Stimulated activated CD4-positive, alpha-beta T cell treated with anti-CD3 and anti-CD28 coated beads, Interleukin-4, amount 100 ng/mL, for 1 hour (primary cell): ENCODE results near the gene JAK1.

Source experiments
- DNase-seq: peaks from one replicate; pipeline ENCODE4 v3.0.0-alpha.2; 2020

The JAK1 gene

DNA sequence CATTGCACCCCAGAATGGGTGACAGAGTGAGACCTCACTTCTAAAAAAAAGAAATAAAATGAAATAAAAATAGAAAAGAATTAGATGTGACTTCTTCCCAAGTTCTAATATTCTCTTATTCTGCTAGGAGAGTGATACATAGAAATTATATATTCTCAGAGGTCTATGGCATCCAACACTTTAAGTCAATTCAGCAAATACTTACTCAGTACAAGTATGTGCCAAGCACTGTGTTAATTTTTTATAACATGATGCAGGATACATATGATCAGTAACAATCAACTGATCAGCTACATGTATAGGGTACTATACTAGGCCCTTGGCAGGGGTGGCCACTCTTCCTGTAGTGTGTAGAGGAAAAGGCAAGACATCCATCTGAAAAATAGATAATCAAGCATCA is 13.0 kb upstream of the JAK1 start:
- no peak for DNase-seq

DNA sequence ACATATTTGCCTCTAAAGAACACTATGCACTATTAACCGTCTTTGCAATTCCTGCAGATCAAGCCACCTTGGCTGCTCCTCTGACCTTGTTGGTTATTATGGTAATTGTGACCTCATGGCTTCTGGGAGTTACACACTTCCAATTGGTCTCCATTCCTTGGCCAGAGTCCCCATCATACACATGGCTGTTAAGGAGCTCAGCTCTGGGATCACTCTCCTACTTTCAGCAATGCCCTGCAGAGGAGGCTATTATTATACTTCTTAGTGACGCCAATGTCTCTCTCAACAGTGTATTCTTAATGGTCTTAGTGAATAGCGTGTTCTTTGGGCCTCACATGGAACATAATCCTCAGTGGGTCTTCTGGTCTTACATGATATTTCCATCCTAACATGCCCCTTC is 10.0 kb upstream of the JAK1 start:
- no peak for DNase-seq

DNA sequence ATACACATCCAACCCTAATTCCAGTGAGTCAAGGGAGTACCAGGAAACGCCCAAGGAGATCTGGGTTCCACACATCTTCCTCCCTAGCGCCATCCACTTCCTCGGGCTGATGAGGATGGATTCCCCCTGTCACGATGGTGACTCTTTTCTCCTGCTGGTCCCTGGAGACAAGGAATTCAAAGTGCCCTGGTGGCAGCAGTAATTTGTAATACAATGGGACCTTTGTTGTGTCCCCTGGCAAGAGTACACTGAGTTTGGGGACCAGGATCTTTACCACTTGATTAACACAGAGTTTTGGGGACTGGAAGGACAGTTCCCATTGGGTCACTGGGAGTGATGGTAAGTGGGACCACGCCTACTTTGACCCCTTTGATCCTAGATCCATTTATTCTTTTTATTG is 9.4 kb upstream of the JAK1 start:
- DNase-seq, result no peak

DNA sequence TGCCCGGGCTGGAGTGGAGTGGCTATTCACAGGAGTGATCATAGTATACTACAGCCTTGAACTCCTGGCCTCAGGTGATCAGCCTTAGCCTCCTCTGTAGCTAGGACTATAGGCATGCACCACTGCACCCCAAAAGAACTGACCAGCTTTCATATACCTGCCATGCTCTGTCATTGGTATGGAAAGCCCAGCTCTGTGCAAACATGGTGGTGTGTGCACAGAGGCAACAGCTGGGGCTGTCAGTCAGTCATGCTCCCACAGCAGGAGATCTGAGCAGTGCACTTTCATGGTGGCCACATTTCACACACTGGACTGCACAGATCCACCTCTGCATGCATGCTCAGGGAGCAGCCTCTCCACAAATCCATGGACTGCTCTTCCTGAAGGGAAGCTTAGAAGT is 8.8 kb upstream of the JAK1 start:
- DNase-seq, result no peak

DNA sequence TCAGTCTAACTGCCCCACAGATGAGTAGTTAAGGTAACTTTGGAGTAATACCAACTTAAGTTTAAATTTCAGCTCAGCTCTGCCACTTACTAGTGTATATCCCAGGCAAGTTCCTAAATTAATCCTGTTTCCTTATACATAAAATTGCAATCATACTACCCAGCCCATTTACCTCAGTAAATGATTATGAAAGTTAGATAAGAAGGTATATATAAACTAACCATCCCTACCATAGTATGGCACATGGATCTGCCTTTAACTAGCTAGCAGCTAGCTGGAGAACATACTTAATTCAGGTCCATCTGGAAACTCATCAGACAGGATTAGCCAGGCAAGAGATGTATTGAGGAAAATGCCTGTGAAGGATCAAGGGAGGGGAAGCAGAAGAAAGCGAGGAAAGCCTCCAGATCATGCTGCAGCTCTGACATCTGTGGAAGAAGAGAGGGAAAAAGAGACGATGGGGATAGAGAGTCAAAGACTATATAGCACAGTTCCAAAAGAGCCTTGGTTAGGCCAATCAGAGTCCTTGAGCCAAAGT is 8.0 kb upstream of the JAK1 start:
- no peak for DNase-seq

DNA sequence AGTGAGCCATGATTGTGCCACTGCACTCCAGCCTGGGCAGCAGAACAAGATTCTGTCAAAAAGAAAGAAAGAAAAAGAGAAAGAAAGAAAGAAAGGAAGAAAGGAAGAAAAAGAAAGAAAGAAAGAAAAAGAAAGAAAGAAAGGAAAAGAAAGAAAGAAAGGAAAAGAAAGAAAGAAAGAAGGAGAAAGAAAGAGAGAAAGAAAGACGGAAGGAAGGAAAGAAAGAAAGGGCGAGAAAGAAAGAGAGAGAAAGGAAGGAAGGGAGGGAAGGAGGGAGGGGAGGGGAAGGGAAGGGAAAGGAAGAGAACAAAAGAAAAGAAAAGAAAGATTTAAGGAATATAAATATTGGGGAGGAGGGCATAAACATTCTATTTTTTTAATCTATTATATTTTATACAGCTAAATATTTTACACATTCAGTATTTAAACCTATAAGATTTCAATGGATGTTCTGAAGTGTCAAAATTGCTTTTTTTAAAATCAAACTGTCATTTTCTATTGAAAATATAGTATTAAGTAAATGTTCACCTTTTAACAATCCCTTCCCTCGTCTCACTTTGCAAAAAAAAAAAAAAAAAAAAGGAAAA is 6.8 kb upstream of the JAK1 start:
- DNase-seq, result no peak

DNA sequence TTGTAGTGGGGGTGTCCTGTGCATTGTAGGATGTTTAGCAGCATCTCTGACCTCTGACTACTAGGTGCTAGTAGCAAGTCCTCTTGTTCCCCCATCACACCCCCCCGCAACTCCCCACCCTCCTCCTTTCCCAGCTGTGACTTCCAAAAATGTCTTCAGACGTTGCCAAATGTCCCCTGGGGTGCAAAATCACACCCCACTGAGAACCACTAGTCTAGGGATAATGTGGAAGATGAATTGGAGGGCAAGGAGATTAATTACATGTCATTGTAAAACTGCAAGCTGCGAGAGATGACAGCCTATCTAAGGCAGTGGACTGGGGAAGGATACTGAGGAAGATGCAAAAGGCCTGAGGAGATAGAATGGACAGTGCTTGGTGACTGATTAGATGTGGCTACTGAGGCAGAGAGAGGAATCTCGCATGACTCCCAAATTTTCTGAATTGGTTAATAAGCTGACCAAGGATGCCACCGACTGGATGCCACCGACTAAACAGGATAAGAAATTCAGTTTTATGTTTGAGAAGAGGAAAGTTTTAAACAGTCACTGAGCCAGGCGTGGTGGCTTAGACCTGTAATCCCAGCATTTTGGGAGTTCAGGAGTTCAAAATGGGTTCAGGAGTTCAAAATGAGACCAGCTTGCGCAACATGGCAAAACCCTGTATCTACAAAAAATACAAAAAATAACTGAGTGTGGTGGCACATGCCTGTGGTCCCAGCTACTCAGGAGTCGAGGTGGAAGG is 3.1 kb upstream of the JAK1 start:
- no peak for DNase-seq

DNA sequence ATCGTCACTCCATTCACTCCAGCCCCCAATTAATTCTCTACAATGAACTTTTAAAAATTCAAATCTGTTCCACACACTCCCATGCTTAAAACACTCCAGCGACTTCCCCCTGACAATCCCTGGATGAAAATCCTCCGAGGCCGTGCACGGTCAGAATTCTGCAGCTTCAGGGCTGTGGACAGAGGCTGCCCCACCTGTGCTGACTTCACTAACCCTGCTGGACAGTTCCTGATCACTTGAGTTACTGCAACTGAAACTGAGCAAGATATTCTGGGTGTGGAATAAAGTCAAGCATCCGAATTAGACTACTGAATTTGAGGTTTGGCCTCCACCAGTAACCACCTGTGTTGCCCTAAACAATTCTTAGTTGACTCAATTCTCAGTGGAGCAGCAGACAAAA is 1.0 kb upstream of the JAK1 start:
- no peak for DNase-seq

DNA sequence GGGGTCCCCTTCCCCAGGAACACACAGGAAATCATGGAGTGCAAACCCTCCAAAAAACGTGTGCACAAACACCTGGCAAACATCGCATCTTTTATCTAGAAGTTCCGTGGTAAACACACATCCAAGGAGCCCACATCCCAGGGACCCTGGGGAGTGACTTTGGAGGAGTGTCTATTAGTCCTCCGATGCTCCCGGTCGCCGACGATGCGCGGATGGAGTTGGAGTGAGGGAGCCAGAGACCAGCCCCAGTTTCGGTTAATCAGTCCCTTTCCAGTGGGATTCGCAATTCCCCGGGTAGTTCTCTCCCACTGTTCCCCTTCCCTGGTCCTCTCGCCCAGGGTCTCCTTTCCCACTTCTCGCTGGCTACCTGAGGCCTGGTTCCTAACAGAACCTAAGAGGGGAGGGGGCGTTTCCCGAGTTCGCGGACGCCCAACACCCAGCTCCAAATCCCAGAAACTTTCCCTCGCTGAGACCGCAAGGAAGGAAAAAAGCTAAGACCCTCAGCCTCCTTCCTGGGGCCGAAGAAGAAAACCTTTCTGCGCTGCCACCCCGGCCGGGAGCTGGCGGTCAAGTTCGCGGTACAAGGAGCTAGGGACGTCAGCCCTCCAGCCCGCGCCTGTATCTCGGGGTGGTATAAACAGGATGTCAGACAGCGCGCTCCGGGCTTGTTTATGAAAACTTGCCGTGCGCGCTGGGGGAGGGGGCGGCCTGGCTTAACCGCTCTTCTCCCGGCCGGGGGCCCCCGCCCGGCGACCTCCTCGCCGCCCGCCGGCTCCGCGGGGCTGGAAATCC is 787 bp downstream of the JAK1 start:
- peak; percentile 70 for DNase-seq

DNA sequence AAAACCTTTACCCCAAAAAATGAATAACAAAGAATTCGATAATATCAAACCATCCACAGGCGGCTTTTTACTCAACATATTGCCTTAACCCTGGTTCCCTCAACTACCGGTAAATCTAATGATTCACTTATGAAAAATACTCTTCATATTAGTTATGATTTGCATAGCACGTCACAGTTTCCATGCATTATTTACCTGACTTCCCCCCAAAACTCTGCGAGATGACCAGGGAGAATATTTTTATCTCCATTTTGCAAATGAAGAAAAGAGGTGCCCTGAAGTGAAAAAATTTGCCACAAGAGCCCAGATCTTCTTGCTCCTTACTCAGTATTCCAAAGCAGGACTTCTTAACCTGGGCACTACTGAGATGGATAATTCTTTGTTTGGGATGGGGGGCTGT is 2.9 kb downstream of the JAK1 start:
- no peak for DNase-seq

DNA sequence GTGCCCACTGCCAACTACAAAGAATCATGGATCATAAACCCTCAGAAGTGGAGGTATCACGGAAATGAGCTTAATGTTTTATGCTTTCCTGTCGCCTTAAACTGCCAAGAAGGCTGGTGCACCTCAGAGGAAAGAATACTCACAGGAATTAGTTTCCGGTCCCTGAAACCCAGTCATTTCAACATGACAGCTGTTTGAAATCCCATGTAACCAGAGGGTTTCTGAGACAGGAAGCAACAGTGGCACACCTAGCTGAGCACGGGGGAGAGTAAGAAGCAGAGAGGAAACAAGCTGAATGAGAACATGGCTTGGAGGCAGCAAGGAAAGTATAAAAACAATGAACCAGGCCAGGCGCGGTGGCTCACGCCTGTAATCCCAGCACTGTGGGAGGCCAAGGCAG is 3.9 kb downstream of the JAK1 start:
- DNase-seq, result peak; percentile 8

DNA sequence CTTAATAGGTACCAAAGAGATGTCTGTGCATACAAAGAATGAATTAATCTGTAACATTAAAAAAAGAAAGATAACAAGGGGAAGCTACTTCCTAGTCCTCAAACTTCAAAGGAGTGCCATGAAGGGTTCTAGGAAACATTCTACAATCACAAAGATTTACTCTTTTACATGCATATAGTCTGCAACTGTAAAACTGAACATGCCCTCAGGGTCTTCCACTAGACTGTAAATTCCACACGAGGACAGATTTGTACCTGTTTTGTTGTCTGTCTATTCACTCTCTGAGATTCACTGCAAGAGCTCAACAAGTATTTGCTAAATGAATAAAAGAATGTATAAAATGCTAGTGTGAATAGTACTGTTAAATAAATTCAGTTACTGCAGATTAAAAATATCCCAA is 4.4 kb downstream of the JAK1 start:
- no peak for DNase-seq

DNA sequence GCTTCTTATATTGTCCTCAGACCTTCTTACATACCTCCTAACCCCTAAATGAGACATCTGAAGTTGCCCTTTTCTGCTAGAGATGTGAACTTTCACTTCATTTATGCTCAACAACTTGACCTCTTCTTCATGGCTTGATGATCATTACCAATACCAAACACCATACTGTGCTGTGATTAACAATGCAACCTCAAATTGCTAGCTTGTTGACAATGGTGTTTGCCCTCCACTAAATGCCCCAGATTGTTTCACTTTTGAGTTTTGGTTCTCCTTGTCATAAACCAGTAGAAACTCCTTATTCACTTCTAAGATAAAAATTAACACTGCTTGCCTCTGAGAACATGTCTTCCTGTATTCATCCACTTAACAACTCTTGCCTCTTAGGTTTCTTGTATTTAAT is 5.6 kb downstream of the JAK1 start:
- no peak for DNase-seq

DNA sequence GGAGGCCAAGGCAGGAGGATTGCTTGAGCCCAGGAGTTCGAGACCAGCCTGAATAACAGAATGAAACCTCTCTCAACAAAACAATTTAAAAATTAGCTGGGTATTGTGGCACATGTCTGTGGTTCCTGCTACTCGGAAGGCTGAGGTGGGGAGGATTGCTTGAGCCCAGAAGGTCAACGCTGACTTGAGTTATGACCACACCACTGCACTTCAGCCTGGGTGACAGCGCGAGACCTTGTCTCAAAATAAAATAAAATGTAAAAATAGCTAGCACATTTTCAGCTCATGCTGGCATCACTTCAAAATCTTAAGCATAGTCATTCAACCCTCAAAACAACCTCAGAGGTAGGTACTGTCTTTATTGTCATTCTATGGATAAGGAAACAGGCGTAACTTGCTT is 6.4 kb downstream of the JAK1 start:
- DNase-seq, result no peak

DNA sequence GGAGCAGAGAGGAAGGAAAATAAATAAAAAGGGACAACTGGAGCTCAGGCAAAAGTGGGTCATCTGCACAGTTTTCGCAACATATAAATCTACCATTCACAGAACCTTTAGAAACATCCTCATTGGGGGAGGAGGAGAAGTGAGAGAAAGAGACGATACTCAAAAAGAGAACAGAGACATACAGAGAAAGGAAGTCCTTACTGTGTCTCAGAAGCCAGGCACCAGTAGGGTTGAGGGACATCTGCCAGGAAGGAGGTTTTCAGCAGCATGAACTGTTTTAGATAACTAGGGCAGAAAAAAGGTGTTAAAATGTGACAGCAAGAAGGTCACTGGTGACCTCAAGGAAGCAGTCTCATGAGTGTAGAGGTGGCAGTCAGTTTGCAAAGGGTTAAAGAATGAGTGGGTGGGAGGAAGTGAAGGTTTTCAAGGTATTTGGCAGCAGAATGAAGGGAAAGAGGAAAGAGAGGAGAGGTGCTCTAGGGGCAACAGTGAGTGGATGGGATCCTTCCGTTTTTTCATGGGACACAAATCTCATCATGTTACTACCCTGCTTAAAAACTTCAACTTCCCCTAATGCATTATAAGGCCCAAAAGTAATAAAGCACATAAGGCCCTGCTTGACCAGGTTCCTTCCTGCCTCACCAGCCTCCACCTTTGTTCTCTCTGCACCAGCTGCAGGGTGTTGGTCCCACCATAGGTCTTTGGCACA is 9.5 kb downstream of the JAK1 start:
- DNase-seq, result no peak

DNA sequence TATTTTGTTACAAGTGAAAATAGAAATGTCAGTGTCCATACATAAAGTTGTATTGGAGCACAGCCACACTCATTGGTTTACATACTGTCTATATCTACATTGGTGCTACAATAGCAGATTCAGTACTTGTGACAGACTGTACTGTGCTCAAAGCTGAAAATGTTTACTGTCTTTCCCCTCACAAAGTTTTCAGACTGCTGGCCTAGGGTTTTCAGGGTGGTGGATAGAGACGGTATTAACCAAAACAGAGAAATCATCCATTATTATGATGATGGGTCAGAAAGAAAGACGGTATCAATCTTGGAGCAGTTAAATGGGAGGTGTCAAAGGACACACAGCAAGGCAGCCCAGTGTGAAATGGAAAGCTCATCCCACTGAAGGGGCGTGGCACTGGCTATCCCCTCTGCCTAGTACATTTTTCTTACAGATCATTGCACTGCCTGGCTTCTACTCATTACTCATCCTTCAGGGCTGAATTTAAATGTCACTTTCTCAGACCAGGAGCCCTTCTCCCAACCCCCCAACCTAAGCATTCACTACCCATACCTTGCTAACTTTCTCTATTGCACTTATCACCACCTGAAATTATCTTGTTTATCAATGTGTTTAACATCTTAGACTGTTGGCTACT is 10.2 kb downstream of the JAK1 start:
- no peak for DNase-seq

DNA sequence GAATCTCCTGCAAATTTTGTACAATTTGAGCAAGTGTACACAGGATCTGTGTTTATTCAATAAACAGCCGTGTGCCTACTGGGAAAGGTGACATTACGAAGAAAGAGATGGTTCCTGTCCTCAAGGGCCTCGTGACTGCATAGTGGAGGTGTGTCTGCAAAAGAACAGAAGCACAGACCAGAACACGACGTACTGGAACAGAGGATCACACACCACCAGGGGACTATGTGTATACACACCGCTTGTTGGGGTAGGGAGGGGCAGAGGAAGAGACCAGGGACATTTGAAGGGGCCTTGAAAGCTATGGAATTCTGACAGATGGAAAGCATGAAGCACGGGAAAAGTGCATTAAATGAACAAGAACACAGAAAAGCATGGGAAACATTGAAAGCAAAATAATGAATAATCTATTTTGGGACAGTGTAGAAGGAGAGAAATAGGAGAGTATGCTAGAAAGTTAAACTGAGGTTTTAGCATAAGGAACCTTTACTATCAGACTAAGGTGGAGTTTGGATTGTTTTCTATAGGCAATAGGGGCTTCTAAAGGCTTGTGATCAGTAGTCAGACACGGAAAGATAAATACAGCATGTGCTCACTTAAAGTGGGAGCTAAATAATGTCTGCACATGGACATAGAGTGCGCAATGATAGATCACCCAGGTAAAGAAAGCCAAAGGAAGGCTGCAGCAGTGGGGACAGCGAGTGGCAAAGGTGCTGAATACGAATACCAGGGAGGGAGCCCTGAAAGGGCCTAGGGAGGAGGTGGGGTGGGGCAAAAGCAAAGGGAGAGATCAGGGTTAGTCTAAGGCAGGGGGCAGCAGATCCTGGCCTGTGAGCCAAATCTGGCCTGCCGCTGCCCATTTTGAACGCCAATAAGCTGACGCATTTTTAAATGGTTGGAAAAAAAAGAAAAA is 11.0 kb downstream of the JAK1 start:
- DNase-seq, result no peak

DNA sequence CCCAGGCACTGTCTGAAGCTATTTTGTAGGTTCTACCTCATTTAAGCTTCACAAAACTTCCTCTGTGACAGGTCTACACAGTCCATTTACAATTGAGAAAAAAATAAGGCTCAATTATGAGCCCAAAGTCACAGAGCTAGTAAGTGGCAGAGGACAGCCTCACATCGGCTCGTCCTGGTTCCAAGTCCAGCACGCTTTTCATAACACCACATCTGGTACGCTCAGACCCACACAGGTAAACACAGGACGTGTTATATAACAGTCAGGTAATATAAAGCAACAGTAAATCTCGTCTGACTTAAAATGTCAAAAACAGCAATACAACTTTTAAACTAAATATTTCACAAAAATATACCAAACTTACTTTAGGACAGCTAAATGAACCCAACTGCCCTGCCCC is 13.1 kb downstream of the JAK1 start:
- no peak for DNase-seq

DNA sequence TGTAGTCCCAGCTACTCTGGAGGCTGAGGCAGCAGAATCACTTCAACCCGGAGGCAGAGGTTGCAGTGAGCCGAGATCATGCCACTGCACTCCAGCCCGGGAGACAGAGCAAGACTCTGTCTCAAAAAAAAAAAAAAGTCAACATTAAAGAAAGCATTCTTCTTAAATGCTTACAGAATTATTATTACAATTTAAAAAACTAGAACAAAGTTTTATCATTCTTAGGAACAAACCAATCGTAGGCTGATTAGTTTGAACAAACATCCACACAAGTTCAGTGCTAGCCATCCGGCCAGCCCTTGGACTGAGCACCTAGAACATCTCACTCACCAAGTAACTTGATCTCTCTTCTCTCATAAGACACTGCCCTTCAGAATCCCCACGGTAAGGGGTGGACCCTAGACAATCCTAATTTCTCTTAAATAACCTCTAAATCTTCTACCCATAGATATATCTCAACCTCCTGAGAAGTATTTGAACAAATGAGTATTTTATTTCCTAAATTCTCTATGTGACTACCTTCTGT is 16.0 kb downstream of the JAK1 start:
- DNase-seq, result no peak

DNA sequence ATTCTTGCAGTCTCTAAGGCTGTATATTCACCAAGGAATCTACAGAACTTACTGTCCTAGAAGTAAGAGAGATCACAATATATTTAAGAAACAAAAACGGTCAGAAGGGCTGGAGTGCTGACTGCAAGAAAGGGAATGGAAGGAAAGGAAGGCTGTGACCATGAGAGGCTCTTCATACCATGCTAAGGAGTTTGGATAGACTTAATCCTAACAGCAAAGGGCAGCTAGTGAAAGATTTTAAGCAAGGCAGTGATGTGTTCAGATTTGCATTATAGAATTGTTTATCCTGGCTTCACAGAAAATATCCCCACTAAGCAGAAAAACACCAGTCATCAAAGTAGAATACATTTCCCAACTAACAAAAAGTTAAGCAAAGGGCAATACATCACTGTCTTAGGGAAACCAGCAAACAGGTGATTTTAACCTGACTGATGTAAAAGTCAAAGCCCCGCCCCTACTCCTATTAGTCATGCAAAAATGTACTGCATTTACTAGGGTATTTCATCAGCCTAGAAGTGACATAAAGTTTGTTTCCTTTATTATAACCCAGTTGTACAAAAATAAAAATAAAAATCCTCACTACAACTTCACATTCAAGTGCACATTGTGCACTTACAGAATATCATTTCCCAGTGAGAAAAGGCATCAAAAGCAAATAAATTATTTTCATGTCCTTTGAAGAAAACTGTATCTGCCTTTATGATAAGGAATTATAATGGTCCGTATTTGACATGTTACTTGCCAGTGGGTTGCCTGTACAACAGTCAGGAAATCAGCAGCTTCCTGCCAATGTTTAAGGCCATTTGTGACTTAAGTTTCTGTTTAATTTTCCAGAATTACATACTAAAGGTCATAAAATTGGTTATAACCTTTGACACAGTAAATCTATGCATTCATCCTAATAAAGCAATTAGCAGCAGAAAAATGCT is 17.2 kb downstream of the JAK1 start:
- no peak for DNase-seq
